Fibroblast of skin of left quadriceps (primary cell): ENCODE data around the gene PCMTD2.
A peak's percentile ranks its signal among the peaks of the same experiment; 100 is the strongest.

Experiments
- DNase-seq, 2 experiments: peaks; one replicate each; pipeline ENCODE4 v3.0.0-alpha.2; 2013; ENCODE audit warnings: low read depth in 2 of 2

PCMTD2 gene

DNA sequence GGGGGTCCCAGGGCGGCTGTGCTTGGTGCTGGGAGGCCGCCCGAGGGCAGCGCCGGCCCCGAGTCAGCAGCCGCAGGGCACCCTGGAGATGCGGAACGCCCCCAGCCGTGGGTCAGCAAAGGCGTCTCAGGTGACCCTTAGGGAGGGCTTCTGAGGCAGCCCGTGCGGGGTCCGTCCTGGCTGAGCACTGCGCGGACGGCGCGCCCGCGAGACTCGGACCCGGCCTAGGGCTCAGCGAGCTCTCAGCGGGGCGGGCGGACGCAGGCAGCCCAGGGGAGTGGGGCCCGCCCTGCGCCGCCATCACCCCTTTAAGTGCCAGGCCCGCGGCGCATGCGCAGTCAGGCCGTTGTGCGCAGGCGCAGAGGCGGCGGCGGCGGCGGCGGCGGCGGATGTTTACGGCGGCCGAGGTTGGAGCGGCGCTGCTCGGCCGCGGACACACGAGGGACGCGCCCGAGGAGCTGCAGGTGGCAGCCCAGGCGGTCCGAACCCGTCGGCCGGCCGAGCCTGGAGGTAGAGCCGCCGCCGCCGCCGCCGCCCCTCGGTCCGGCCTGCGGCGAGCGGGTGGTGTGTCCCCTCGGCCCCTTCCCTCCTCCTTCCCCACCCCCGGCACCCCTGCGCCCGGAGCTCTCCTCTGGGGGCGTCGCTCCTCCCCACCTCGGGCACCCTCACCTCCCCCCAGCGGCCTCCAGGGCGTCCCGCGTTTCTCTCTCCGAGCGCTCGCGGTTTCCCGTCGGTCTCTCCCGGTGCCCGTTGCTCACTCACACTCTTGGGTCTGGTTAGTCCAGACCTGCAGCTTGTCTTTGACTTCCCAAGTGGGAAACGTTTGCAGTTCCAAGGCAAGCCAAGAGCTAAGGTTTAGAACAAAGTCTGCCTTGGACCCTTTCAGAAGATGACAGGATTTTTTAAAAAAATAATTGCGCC is at the start of gene PCMTD2:
TSS of gene PCMTD2 (plus strand) at position 388 of the 921 bp plus-strand sequence. CDS start 4,218 bp downstream, outside the sequence.
- DNase-seq = peak; percentile 67 to 74

DNA sequence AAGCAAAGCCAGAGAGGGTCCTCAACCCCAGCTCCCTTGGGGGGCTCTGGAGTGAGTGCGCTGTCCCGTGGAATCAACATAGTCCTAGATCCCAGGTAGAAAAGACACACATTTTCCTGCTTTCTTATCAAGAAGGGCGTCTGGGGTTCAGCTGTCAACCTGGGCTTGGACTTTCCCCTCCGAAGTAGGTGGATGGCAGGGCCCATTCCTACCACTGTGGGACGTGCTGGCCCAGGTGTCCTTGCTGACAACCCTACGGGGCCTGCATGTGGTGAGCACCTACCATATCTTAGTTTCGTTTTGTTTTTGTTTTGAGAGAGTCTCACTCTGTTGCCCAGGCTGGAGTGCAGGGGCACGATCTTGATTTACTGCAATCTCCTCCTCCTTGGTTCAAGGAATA is 48.9 kb upstream of the PCMTD2 start:
- DNase-seq = no peak

DNA sequence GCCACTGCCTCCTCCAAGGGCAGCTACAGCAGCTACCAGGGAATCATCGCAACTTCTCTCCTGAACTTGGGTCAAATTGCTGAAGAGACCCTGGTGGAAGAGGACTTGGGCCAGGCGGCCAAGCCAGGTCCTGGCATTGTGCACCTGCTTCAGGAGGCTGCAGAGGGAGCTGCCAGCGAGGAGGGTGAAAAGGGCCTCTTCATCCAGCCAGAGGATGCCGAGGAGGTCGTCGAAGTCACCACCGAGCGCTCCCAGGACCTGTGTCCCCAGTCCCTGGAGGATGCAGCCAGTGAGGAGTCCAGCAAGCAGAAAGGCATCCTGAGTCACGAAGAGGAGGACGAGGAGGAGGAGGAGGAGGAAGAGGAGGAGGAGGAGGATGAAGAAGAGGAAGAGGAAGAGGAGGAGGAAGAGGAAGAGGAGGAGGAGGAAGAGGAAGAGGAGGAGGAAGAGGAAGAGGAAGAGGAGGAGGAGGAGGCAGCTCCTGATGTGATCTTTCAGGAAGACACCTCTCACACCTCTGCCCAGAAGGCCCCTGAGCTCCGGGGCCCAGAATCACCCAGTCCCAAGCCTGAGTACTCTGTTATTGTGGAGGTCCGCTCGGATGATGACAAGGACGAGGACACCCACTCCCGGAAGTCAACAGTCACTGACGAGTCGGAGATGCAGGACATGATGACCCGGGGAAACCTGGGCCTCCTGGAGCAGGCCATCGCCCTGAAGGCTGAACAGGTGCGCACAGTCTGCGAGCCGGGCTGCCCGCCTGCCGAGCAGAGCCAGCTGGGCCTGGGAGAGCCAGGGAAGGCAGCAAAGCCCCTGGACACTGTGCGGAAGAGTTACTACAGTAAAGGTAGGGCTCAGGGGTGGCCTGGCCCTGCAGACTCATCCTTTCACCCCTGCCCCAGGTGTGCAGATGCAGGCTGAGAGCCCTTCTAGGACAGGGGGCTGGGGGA is 47.6 kb upstream of the PCMTD2 start:
- DNase-seq = no peak

DNA sequence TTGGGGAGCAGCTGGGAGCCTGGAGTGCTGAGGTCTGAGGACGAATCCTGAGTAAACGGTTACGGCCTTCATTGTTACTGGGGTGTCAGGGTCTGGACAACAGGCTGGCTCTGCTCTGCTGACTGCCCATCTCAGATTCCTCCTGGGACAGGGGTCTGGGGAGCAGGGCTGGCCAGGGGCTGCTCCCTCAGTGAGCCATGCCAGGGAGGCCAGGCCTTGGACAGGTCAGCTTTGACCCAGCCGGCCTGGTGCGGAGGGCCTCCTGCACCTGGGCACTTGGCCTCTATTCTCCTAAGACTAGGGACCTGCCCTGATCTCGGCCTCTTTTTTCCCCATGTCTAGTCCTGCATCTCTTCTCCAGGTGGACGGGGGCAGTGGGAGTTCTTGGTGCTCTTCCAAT is 46.4 kb upstream of the PCMTD2 start:
- DNase-seq = no peak

DNA sequence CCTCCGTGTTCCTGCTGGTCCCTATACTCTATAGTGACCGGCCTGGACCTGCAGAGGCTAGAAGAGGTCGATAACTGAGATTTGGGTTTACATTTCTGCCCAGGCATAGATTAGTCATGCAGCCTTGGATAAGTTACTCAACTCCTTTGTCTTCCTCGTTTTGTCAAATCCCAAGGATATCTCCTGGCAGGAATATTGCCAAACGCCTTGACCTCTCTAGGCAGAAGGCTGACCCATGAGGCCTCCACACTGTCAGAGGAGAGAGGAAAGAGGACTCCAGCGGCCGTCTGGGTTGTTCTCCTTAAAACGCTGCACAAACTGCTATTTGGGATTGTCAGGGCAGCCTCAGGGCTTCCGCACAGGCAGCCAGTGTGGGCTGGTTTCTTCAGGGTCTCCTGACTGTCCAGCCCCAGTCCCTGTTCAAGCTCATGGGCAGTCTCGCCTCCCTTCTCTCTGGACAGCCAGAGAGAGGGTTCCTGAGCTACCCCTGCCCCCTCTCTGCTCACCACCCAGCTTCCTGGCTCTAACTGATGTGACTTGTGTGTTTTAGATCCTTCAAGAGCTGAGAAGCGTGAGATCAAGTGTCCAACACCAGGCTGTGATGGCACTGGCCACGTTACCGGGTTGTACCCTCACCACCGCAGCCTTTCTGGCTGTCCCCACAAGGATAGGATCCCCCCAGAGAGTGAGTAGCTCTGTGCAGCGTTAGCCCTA is 44.7 kb upstream of the PCMTD2 start:
- no peak for DNase-seq

DNA sequence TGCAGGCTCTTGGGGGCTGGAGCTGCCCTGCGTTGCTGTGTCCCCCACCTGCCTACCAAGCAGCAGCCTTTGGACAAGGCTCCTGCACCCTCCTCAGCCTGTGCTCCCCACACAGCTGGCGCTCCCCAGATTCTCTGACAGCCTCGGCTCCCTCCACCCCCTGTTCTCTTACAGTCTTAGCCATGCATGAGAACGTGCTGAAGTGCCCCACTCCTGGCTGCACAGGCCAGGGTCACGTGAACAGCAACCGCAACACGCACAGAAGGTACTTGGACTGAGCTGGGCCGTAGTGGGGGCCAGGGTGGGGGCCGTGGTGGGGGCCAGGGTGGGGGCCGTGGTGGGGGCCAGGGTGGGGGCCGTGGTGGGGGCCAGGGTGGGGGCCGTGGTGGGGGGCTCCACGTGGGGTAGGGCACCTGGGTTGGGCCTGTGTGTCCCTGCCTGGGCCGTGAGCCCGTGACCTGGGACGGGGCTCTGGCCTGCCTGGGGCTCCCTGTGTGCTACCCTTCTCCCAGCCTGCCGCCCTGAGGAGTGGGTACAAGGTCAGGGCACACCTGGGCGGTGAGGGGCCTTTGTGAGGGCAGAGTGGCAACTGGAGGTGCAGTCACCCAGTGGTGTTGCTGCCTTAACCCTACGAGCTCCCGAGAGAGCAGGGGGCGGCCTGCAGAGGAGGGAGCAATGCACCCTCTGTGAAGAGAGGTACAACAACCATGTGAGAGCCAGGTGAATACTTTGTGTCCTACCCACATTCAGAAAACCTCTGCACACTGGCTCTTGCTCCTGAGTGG is 43.5 kb upstream of the PCMTD2 start:
- DNase-seq = no peak

DNA sequence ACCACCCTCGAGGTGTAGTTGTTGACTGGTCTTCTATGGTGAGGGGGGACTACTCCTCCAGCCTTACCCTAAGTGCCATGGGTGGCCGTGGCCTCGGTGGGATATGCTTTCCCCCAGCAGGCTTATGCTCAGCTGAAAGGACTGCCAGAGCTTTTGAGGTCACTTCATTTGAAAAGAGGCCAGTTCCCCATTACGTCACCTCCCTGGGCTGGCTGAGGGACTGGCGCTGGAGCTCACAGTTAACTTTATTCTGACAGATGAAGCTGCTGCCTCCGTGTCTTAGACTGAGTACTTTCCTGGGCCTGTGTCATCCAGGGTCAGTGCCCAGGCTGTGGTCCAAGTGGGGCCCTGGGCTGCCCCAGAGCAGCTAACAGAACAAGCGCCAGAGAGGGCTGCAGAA is 42.8 kb upstream of the PCMTD2 start:
- DNase-seq = no peak

DNA sequence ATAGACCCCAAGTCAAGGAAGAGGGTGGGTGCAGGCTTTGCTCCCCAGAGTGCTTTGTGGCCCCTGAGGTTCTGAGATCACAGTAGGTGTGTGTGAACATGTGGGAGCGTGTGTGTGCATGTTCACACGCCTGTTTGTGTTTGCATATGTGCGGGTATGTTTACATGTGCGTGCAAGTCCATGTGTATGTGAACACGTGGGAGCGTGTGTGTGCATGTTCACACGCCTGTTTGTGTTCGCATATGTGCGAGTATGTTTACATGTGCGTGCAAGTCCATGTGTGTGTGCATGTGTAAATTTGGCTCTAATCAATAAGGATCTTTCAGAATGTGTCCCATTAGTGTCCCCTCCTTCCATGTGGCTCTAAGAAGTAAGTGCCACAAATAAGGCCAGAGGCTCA is 41.4 kb upstream of the PCMTD2 start:
- no peak for DNase-seq

DNA sequence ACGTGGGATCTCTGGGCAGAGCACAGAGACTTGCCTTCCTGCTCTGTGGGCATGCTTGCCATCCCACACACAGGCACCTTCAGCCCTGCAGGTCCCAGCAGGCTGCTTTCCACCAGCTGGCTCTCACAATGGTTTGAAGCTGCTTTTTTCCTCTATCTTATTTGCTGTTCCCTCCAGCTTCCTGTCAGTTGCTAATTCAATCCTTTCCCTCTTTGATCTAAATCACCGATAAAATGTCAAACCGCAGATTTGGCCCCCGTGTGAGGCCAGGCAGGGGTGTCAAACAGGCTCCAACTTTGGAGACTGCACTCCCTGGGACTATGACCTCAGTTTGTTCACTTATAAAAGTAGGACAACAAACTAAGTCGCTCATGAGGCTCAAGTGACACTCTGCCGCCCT is 40.6 kb upstream of the PCMTD2 start:
- no peak for DNase-seq

DNA sequence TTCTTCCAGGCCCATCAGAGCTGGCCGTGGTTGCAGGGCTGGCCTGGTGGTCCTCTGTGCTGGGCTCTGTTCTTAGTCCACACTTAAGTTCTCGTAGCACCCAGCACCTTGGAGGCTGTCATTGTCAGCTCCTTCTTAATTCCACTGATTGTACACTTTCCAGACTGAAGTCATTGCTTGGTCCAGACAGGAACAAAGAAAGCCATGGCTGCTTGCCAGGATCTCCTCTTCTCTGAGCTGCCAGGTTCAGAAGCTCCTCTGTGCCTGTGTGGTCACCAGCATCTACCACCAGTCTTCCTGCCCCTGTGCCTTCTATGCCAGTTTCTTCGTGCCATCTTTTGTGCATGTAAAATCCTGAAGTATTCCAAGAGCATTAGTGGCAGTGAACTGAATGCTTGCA is 39.5 kb upstream of the PCMTD2 start:
- DNase-seq = no peak

DNA sequence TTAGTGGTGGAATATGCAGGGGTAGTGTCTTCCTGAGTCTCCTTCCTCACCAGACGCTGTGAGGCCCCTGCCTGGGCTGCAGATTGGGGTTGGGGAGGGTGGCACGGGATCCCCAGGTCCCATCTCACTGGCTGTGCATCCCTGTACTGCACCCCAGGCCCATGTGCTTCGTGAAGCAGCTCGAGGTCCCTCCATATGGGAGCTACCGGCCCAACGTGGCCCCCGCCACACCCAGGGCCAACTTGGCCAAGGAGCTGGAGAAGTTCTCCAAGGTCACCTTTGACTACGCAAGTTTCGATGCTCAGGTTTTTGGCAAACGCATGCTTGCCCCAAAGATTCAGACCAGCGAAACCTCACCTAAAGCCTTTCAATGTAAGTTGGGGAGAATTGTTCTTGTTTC is 38.6 kb upstream of the PCMTD2 start:
- DNase-seq = no peak

DNA sequence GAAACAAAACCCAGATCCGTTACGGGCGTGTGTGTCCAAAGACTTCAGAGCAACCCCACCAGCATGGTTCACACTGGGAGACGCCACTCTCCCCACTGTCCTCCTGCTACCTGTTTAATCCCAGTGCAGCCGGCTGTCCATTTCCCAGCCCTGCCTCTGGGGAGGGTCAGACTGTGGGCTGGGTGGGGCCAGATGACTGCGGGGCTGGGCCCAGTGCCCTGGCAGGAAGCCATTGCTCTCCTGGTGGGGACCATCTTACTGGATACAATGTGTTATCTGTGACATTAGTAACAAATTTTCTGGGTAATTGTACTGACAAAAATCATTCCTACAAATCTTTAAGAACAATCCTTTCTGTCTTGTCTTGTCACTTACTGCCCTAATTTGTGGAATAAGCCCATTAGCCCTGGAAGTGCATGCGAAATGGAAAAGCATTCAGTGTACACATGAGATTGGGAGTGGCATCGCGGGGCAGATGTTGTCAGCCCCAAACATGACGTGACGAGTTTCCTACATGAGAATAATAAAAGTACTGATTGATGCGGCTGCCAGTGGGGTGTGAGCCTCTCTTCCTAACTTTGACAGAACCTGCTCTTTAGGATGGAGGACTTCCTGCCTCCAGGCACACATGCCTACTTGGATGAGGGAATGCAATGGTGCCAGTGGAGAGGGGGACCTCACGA is 37.9 kb upstream of the PCMTD2 start:
- no peak for DNase-seq

DNA sequence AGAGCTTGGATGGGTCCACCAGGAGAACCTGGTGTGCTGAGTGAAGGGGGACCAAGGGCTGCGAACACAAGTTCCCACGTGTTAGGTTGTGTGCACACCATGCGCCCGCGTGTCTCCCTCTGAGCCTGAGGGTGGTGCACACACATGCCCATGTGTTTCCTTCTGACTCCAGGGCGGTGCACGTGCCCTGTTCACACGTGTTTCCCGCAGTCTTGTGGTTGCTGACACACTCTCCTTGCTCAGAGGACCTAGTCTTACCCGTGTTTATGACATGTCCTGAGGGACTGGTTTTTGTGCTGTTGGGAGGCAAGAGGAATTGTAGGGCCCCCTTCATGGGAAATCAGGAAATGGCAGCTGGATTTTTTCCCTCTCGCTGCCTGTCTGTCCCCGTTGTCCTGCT is 36.3 kb upstream of the PCMTD2 start:
- no peak for DNase-seq

DNA sequence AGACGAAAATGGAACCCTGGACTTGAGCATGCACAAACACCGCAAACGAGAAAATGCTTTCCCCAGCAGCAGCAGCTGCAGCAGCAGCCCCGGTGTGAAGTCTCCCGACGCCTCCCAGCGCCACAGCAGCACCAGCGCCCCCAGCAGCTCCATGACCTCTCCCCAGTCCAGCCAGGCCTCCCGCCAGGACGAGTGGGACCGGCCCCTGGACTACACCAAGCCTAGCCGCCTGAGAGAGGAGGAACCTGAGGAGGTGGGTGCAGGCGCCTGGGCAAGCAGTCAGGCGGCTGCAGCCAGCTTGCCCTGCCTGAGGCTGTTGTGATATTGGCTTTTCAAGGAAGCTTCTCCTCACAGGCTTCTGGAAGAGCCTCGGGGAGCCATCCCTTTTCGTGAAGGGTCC is 35.8 kb upstream of the PCMTD2 start:
- DNase-seq = no peak

DNA sequence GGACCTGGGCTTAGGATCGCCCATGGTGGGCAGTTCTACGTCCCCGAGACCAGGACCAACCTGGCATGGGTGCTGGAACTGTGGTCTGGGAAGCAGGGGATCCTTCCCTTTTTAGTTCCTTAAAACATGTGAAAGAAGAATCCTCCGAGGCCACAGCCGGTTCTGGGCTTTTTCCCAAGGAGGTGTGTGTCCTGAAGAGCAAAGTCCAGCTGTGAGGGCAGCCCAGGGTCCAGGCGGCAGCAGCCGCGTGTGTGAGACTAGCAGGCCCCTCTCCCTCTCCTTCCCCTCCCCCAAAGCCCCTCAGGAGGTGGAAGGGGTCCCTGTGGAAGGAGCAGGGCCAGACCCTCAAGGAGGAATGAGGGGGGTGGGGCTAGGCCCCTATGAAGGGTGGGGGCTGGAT is 35.1 kb upstream of the PCMTD2 start:
- no peak for DNase-seq

DNA sequence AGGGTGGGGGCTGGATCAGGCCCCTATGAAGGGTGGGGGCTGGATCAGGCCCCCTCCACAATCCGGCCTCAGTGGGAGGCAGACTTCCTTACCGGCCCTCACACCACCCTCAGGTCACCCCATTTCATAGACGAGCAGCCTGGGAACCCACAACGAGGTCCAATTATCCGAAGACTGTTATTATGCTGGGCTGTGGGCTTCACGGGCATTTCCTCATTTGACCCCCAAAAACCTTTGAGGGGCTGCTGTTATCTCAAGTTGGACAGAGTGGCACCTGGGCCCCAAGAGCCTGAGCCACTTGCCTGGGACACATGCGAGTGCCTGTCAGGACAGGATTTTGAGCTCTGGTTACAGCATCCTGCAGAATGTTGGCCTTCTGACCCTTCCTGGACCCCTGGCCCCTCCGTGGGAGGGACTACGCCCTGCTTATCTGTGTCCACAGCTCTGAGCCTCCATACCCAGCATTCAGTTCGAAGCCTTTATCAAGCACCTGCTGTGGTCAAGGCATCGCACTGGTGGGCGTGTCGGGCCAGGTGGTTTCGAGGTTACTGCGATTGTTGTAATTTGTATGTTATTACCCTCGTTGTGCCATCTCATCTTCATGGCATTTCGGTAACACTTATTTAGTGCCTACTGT is 34.5 kb upstream of the PCMTD2 start:
- DNase-seq = no peak

DNA sequence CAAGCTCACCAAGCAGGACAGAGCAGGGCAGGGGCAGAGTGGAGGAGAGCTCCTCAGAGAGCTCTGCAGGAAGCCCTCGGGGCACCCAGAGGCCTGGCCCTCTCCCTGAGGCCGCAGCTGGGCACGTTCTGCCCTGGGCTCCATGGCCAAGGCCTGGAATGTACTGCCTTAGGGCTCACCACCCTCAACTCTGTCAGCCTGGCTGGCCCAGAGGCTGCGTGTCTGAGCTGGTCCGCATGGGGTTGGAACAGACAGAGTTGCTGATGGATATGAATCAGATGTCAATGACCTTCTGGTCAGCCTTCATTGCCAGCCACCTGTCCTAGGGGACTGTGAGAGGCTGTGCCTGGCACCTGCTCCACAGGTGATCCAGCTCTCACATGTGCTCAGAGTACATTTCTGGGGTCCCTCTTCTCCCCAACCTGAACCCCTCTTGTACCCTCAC is 33.2 kb upstream of the PCMTD2 start:
- no peak for DNase-seq

DNA sequence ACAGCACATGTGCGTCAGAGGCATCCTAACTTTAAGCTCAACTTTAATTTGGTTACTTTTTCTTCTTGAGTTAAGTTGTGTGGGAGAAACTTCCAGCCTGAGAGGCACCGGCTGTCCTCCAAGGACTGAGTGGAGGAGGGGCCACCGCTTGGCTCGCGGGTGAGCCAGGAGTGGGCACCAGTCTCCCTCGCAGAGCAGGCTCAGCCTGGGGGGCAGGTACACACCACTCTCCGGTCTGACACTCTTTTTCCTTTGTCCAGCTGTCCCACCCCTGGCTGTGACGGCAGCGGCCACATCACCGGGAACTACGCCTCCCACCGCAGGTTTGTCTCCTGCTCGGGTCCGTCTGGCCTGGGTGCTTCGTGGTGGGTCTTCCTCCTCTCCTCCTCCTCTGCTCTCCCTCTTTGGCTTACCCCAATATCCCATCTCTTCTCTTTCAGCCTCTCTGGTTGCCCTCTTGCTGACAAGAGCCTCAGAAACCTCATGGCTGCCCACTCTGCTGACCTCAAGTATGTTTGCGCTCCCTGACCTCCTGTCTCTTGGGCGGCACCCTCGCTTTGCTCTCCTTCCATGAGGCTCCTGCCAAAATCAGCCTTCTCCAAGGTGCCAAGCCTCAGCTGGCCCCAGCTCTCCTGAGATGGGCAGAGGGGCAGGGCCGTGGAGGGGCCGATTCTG is 32.6 kb upstream of the PCMTD2 start:
- DNase-seq = no peak

DNA sequence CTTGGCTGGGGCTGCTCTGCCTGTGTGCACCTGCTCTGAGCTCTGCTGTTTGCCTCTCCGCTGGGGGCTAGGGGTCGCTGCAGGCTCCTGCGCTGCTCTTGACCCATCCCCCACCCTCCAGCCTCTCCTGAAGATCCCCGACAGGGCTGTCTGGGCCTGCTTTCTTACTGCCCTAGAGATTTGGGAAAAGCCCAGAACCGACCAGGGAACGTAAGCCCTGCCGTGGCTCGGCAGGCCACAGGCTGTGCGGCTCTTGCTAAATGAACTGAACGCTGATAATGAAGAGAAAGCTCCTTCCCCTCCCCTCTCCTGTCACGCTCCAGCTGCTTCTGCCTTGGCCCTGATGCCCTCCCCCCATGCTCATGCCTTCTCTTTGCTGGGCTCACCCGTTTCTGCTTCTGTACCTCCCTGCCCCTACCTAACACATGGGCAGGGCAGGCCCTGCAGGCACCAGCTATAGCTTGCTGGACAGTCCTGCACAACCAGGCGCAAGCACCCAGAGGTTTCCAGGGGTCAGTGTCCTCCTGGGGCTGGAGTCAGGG is 32.0 kb upstream of the PCMTD2 start:
- DNase-seq = peak; percentile 16 to 20
